Suppressor macrophage treated with lipopolysaccharide for 4 hours (primary cell): ENCODE data around the gene PRDM9.
"Not testable (repeated sequence)": the region's sequence is repeated elsewhere in the genome, so short reads cannot be mapped to it uniquely, and the experiment has no call there.

Source experiments
- DNase-seq: peaks from one replicate; pipeline ENCODE4 v3.0.0-alpha.2; 2020

PRDM9 gene

DNA sequence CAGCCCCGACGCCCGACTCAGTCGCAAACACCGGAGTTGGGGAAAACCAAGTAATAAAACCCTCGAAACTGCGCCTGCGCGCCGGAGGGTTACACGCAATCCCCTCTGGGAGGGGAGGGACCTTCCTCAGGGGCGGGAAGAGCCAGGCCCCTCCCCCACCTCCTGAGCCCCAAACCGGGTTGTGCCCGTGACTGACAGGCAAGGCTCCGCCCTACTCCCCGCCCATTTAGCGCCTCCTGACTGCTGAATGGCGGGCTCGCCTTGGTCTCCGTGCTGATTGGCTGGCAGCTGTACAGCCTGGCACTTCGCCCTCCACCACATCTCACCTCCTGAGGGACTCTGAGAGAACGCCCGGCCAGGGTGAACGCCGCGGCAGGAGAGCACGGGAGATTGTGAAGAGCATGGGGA, at the start of gene PRDM9:
PRDM9 (plus strand) TSS at position 332 of the 408 bp plus-strand sequence. CDS start 1,425 bp downstream, outside the sequence.
- DNase-seq, result no peak

DNA sequence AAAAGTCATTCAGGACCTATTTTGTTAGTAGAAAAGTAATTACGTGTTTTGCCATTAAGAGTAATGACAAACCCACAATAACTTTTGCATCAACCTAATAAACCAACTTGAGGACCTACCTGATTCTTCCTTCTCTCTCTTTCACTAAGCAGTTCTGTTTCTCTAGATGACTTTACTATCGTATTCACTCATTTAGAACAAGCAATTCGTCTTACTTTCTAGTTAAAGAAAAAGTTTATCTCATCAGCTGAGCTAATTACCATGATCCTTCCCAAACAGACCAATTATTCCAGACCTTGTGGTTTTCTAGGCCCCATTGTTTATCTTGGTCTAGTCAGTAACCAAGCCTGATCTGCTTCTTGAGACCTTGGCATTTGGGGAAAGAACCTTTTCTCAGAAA, 49.6 kb upstream of the PRDM9 start:
- no peak for DNase-seq

DNA sequence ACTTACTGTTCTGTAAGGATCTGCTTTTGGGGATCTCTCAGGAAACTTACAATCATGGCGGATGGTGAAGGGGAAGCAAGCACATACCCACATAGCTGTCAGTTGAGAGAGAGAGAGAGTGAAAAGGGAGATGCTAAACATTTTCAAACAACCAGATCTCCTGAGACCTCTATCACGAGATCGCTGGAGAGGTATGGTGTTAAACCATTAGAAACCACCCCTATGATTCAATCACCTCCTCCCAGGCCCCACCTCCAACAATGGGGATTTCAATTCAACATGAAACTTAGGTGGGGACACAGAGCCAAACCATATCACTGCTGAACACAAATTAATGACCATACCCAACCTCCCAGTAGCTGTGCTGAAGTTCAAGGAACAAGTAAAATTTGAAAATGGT, 48.2 kb upstream of the PRDM9 start:
- no peak for DNase-seq

DNA sequence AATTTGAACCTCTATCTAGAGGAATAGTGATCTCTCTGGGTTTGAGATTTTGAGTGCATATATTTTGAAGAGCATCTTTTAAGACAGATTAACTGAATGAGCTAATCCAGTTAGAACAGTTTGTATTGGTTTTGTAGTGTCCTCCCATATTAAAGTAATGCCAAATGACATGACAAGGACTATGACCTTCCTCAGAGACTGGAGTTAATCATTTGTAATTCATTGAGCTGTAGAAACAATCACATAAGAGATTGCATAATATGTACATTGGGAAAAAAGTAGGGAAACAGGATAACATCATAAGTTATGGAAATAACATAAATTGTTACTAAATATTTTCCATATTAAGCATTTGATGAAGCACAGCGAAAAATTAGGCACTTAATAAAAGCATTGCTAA, 45.8 kb upstream of the PRDM9 start:
- DNase-seq, result no peak

DNA sequence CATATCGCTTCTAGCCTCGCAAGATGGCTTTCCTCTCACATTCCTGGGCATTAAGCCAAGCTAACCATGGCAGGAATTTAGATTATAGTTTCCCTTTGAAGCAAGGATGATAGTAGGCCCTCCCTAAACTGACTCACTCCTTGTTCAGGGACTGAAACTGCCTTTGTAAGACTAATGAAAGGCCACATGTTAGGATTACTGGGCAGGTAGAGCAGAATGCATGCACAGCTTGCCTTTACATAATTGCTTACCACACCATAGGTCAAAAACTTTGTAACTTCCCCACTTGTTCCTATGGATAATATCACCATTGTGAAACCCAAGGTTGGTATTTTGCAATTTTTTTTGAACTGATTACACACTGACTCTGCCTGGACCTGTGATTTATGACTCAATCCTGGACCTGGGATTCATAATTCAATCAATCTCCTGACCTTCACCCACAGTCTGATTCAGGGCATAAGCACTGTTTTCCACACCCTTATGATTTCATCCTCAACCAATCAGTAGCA, 41.0 kb upstream of the PRDM9 start:
- DNase-seq, result no peak

DNA sequence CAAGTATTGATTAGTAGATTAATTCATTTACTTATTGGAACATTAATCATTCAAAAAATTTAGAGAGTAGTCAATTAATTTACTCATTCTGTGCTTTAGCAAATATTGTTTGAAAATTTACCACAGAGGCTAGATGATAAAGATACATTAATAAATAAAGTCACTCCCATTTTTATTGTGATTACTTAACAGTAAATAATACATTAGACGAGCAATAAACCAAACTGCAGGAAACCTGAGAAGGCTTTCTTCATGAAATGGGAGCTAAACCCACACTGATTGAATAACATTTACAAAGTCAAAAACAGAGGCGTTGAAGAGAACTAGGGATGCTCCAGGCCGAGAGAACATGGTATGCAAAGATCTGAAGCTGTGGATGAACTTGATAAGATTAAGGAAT, 38.8 kb upstream of the PRDM9 start:
- no peak for DNase-seq

DNA sequence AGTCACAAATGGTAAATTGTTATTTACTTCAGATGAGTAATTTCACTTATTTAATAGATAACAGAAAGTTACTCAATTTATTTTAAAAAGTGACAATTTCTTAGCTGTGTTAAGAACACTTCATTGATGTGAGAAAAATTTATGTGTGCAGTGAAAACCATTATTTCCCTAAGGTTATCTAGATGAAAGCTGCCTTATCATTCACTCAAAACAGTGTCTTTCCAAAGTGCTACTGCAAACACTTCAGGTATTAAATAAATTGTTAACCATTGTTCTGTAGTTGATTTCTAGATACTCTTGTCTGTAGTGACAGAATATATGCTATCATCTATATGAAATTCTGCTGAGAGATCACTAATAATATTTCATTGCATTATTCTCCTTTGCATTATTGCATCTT, 33.5 kb upstream of the PRDM9 start:
- no peak for DNase-seq

DNA sequence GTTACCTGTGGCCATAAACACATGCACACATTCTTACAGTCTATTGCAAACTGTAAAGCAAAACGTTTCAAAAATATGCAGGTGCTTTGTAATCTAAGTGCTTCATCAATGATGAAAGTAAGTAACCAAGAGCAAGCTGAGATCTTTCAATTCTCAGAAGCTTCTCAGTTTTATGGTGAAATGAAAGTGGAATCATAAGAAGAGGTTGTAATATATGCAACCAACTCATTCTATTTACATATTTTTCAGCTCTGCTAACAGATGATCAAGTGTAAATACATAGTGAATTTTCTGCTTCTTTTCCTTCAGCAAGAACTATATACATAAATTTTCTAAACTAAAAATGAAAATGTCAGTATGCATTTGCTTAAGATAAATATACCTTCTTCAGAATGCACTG, 33.1 kb upstream of the PRDM9 start:
- DNase-seq, result no peak

DNA sequence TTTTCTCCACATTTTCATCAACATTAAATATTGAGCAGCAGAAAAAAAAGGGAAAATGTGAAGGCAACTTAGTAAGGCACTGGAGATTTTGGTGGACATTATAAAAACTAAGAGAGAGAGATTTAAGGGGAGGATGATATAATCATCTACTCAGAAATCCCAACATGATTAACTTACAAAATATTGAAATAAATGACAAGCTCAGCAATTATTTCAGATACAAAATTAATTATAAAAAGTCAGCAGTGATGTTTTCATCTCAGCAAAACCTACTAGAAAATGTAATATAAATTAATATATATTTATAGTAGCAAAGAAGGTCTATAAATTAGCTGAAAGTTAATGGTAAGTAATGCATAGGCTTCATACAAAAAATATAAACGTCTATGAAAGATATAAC, 30.8 kb upstream of the PRDM9 start:
- no peak for DNase-seq

DNA sequence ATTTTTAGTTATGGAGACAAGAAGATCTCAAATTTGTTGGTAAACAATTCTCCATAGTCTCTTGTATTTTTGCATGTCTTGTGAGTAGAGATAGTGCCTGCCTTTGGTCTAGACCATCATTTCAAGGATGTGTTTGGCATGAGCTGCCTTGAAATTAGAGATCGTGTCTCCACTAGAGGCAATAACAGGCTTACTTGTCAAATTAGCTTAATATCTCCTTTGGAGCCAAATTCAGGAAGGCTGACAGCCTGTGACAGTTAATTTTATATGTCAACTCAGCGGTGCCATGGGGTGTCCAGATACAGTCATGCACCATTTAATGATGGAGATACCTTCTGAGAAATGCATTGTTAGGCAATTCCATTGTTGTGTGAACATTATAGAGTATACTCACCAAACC, 24.8 kb upstream of the PRDM9 start:
- no peak for DNase-seq

DNA sequence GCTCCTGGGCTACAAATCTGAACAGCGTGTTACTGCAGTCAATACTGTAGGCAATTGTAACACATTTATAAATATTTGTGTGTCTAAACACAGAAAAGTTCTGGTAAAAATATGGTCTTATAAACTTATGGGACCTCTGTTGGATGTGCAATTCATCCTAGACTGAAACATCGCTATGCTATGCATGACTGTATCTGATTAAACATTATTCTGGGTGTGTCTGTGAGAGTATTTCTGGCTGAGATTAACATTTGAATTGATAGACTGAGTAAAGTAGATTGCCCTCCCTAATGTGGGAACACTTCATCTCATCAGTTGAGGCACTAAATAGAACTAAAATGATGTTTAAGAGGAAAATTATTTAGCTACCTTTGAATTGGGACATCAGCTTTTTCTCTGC, 24.3 kb upstream of the PRDM9 start:
- DNase-seq, result no peak

DNA sequence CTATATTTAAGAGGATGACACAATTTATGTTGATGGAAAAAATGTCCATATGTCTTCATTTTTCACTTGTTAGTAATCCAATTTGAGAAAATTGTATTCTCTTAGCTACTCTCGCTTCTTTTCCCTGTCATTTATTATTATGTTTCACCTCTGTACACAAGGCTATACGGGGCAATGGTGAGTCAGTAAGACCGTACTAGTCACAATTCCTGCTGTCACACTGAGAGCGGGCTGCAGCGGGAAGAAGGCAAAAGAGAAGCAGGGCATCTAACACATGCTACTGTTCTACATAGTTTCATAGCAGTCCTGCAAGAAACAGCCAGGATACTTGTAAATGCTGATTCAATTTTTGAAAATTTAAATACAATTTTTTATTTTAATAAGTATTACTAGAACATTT, 23.3 kb upstream of the PRDM9 start:
- DNase-seq, result no peak

DNA sequence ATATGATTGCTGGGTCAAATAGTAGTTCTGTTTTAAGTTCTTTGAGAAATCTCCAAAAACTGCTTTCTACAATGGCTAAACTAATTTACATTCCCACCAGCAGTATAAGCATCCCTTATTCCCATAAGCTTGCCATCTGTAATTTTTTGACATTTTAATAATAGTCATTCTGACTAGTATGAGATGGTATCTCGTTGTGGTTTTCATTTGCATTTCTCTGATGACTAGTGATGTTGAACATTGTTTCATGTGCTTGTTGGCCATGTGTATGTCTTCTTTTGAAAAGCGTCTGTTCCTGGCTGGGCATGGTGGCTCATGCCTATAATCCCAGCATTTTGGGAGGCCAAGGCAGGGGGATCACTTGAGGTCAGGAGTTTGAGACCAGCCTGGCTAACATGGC, 21.2 kb upstream of the PRDM9 start:
- DNase-seq, result not testable (repeated sequence)

DNA sequence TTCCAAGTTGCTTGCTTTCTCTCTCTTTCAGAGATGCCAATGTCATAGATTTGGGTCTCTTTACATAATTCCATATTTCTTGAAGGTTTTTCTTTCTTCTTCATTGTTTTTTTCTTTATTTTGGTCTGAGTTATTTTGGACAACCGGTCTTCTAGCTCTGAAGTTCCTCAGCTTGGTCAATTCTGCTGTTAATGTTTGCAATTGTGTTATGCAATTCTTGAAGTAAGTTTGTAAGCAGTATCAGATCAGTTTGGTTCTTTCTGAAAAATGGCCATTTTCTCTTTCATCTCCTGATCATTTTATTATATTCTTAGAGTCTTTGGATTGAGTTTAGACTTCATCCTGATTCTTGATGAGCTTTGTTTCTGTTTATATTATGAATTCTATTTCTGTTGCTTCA, 16.4 kb upstream of the PRDM9 start:
- DNase-seq, result no peak

DNA sequence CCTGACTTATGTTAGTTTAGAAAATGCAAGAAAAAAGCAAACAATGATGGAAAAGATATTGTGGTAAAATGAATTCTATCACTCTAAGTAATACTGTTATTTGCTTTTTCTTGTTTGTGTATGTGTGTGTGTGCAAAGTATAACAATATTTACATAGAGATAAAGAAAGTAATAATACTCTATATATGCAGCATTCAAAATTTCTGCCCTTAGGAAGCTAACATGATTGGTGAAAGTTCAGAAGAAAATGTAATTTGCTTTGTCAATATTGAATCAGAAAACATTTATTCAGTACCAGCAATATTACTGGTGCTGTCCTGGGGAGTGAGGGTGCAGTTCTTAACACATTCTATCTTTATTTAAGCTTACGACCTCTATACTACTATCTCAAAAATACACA, 12.9 kb upstream of the PRDM9 start:
- DNase-seq, result no peak

DNA sequence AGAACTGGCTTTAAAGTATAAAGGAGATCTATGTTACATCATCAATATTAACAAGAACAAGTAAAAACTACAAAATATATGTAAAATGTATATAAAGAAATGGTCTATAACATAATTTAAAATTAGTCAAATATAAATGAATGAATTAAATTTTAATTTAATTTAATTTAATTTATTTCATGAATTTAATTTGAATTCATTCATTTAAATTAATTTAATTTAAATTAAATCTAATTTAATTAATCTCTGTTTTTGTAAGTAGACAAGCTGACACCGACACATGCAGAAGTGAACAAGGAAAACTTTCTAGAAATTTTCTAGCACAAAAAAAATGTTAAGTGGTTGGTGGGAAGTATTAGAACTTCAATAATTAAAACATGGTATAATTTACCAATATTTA, 10.8 kb upstream of the PRDM9 start:
- DNase-seq, result no peak

DNA sequence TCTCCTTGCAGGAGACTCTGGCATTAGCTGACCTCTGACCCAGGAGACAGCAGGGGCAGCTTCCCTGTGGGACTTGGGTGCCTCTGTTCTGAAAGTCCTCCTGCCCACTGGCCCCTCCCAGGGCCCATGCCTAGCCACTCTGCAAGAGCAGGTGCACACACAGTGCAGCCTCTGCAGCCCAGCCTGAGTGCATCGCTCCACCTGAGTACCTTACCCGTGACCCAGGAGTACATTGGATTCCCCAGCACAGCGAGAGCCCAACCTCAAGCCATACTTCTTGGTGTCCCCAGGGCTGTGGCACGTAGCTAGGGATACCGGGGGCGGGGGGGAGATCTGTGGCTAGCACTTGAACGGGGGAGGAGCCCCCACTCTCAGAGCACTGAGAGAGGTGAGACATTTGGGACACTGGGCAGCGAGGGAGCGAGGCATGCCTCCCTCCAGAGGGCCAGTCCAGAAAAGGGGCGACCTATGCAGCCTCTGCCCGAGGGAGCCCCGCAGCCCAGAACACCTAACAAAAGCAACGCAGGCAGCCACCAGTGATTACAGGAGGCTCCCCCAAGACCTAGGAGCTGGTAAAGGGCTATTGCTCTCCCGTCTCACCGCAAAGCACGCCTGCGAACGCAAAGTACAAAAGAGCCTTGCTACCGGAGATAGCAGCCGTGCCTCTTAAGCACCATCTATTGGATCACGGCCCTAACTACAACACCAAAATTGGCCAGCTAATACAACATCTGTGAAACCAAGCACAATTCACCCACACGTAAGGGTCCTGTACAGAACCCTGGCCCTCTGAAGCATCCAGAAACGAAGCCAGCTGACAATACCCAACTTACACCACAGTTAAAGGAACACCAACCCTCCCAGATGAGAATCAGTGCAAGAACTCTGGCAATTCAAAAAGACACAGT, 826 bp upstream of the PRDM9 start:
- no peak for DNase-seq

DNA sequence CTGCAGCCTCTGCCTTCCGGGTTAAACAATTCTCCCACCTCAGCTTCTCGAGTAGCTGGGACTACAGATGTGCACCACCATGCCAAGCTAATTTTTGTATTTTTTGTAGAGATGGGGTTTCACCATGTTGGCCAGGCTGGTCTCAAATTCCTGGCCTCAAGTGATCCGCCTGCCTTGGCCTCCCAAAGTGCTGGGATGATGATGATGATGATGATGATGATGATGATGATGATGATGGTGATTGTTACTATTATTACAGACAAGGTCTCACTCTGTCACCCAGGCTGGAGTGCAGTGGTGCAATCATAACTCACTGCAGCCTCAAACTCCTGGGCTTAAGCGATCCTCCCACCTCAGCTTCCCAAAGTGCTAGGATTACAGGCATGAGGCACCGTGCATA, 3.0 kb downstream of the PRDM9 start:
- DNase-seq, result not testable (repeated sequence)

DNA sequence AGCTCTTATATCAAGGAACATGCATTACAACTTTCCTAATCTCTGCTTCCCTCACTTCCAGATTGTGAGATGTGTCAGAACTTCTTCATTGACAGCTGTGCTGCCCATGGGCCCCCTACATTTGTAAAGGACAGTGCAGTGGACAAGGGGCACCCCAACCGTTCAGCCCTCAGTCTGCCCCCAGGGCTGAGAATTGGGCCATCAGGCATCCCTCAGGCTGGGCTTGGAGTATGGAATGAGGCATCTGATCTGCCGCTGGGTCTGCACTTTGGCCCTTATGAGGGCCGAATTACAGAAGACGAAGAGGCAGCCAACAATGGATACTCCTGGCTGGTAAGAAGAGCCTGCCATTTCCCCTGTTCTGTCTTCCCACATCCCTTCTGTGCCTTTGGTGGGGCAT, 15.1 kb downstream of the PRDM9 start:
- DNase-seq, result no peak

DNA sequence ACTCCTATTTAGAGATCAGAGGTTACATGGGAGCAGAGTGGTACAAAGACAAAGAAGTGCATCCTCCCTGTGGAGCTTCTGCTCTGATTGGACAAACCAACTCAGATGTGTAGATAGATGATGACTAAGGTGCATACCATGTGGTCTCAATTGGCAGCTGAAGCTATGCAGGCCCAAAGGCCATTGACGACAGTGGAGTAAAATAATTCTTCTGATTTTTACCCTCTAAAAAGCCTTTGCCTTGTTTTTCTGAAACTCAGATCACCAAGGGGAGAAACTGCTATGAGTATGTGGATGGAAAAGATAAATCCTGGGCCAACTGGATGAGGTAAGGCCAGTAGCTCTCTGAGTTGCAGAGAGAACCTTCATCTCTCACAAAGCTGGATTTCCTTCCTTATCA, 15.6 kb downstream of the PRDM9 start:
- DNase-seq, result no peak

DNA sequence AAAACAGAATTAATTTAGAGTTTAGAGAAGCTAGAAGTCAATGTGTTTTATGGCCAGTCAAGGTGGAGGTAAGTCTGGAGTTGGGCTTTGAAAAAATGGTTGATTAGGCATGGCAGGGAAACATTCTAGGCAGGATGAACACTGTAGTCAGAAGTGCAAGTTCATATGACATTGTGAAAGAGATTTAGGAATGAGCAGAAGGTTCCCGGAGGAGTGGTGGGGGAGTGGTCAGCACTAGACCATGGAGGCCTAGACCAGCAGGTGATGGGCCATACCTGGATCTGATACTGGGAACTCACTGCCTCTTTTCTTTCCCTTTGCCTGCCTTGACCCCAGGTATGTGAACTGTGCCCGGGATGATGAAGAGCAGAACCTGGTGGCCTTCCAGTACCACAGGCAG, 16.6 kb downstream of the PRDM9 start:
- DNase-seq, result no peak

DNA sequence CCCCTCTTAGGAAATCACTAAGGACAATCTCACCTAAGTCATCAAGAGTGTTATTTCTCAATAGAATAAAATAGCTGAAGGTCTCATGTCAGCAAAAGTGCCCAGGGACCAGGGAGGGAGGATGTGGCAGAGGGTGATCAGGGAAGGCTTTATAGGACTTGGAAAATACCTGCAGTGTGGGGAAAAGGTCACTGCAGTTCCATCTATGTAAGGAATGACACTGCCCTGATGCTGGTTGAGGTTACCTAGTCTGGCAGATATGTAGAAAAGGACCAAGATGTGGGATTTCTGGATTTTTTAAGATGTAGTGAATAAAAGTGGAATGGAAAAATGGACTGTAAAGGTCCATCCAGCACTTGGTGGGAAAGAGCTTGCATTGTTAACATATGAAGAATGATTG, 18.3 kb downstream of the PRDM9 start:
- DNase-seq, result no peak

DNA sequence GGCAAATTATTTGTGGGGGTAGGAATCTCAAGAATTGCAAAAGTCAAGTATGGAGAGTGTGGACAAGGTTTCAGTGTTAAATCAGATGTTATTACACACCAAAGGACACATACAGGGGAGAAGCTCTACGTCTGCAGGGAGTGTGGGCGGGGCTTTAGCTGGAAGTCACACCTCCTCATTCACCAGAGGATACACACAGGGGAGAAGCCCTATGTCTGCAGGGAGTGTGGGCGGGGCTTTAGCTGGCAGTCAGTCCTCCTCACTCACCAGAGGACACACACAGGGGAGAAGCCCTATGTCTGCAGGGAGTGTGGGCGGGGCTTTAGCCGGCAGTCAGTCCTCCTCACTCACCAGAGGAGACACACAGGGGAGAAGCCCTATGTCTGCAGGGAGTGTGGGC, 19.2 kb downstream of the PRDM9 start:
- DNase-seq, result not testable (repeated sequence)

DNA sequence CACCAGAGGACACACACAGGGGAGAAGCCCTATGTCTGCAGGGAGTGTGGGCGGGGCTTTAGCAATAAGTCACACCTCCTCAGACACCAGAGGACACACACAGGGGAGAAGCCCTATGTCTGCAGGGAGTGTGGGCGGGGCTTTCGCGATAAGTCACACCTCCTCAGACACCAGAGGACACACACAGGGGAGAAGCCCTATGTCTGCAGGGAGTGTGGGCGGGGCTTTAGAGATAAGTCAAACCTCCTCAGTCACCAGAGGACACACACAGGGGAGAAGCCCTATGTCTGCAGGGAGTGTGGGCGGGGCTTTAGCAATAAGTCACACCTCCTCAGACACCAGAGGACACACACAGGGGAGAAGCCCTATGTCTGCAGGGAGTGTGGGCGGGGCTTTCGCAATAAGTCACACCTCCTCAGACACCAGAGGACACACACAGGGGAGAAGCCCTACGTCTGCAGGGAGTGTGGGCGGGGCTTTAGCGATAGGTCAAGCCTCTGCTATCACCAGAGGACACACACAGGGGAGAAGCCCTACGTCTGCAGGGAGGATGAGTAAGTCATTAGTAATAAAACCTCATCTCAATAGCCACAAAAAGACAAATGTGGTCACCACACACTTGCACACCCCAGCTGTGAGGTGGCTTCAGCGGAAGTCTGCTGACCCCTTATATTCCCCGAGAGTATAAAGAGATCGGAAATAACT, 20.0 kb downstream of the PRDM9 start:
- not testable (repeated sequence) for DNase-seq
